Peyer's patch (tissue), 4 donors: ENCODE measurements around the gene C15orf61.

Experiments used
- POLR2A ChIP-seq, 2 donors: fragments of 450-650 bp; IDR thresholded peaks; one replicate each; pipeline ENCODE4 v1.5.1; 2017; ENCODE audit warnings: antibody characterized with exemption in 2 of 2, mild to moderate bottlenecking in 2 of 2, moderate library complexity in 2 of 2
- TF ChIP-seq, protein P1 (sequence below), 6 experiments: fragments of 450-650 bp in 4 of 6; fragments of 200-600 bp in 2 of 6; sonication (generic) in 1 of 6; IDR thresholded peaks; one replicate each; pipeline ENCODE4 v1.5.1; 2017 to 2019; ENCODE audit warnings: antibody characterized with exemption in 6 of 6, mild to moderate bottlenecking in 3 of 6, moderate library complexity in 1 of 6

DNA sequence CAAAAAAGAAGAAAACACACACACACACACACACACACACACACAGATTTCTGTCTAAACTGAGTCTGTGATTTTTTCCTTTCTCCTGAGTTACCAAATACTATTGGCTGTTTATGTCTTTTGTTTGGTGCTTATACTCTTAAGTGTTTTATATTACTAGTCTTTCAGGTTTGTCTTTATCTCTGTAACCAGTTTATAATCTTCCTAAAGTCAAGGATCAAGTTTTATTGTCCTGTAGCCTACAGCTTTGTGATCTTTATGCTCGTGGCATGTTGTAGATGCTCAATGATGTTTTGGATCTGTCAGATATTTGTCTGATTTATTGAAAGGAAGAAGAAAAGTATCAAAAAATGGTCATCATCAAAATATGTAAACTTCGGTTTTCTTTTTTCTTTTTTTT, 26.1 kb downstream of the C15orf61 start:
- TF ChIP-seq, protein P1, sequence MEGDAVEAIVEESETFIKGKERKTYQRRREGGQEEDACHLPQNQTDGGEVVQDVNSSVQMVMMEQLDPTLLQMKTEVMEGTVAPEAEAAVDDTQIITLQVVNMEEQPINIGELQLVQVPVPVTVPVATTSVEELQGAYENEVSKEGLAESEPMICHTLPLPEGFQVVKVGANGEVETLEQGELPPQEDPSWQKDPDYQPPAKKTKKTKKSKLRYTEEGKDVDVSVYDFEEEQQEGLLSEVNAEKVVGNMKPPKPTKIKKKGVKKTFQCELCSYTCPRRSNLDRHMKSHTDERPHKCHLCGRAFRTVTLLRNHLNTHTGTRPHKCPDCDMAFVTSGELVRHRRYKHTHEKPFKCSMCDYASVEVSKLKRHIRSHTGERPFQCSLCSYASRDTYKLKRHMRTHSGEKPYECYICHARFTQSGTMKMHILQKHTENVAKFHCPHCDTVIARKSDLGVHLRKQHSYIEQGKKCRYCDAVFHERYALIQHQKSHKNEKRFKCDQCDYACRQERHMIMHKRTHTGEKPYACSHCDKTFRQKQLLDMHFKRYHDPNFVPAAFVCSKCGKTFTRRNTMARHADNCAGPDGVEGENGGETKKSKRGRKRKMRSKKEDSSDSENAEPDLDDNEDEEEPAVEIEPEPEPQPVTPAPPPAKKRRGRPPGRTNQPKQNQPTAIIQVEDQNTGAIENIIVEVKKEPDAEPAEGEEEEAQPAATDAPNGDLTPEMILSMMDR (IDR thresholded peaks at IDR 0.05), result no peak
- no peak for TF ChIP-seq POLR2A (IDR thresholded peaks at IDR 0.05)
